Endodermal cell (in vitro differentiated cells): ENCODE data around the gene PLCH2. TPM values are rescaled to one million over a fixed set of nuclear protein-coding genes. Genes with fewer than 3 reads are reported as not detected.

Experiments used
- DNase-seq: peaks from one replicate; pipeline ENCODE4 v3.0.0-alpha.2; 2017
- H3K27ac ChIP-seq: 2 replicates; pipeline ENCODE4 v1.5.1; 2013; ENCODE audit warnings: mild to moderate bottlenecking, low read depth, low read length, moderate library complexity
- H3K27me3 ChIP-seq: 2 replicates; pipeline ENCODE4 v1.6.1; 2013; ENCODE audit warnings: mild to moderate bottlenecking, low read length, moderate library complexity; ENCODE audit not compliant: insufficient read depth, control insufficient read depth, poor library complexity, severe bottlenecking
- H3K36me3 ChIP-seq: 2 replicates; pipeline ENCODE4 v1.7.0; 2013; ENCODE audit warnings: mild to moderate bottlenecking, low read length, moderate library complexity; ENCODE audit not compliant: control insufficient read depth, insufficient read depth
- H3K4me1 ChIP-seq: one replicate; pipeline ENCODE4 v1.7.0; 2013; ENCODE audit warnings: low read length; ENCODE audit not compliant: control insufficient read depth, insufficient read depth
- H3K4me3 ChIP-seq: 2 replicates; pipeline ENCODE4 v1.5.1; 2013; ENCODE audit warnings: mild to moderate bottlenecking, low read length, moderate library complexity
- H3K9ac ChIP-seq: 2 replicates; pipeline ENCODE4 v1.6.1; 2013; ENCODE audit warnings: mild to moderate bottlenecking, low read length, moderate library complexity; ENCODE audit not compliant: poor library complexity, severe bottlenecking; ENCODE audit errors: extremely low read depth
- H3K9me3 ChIP-seq: 2 replicates; pipeline ENCODE4 v1.6.1; 2013; ENCODE audit warnings: mild to moderate bottlenecking, low read length, moderate library complexity; ENCODE audit not compliant: control insufficient read depth
- H3K27ac Mint-ChIP-seq: 2 replicates; pipeline ENCODE4 v1.8.0; 2020; ENCODE audit warnings: mixed read lengths
- H3K27me3 Mint-ChIP-seq: 2 replicates; pipeline ENCODE4 v1.8.0; 2021; ENCODE audit warnings: mild to moderate bottlenecking, mixed read lengths; ENCODE audit not compliant: insufficient read depth
- H3K36me3 Mint-ChIP-seq: 2 replicates; pipeline ENCODE4 v1.8.0; 2020; ENCODE audit warnings: low read depth, mixed read lengths
- H3K4me1 Mint-ChIP-seq: 2 replicates; pipeline ENCODE4 v1.8.0; 2020; ENCODE audit warnings: mixed read lengths
- H3K4me3 Mint-ChIP-seq: 2 replicates; pipeline ENCODE4 v1.8.0; 2020; ENCODE audit warnings: mild to moderate bottlenecking, moderate library complexity, mixed read lengths
- H3K9me3 Mint-ChIP-seq: 2 replicates; pipeline ENCODE4 v1.8.0; 2020; ENCODE audit warnings: mild to moderate bottlenecking, mixed read lengths
- CTCF ChIP-seq: fragments of 200-600 bp; sonication (generic); conservative IDR thresholded peaks from 2 replicates; pipeline ENCODE4 v1.5.0; 2021; ENCODE audit warnings: antibody characterized with exemption, mild to moderate bottlenecking
- WGBS, 2 experiments: methylation state at CpG; one replicate each; pipeline versions ENCODE4 v1.1.5 to v1.1.7; 2013; ENCODE audit warnings: missing lambda C conversion rate in 2 of 2, mixed read lengths in 1 of 2; ENCODE audit not compliant: insufficient coverage in 1 of 2, insufficient read length in 1 of 2; 5-methylcytosine and 5-hydroxymethylcytosine counted together
- total RNA-seq, 2 donors: library from RNA; stranded (reverse); fragmentation: NEBNext Ultra II Directional in 1 of 2; extraction: Animal tissue kit (Norgen Biotek cat#: 25700) in 1 of 2; gene quantifications; 2 replicates in 1 of 2; 3 replicates in 1 of 2; pipeline ENCODE4 v1.2.1, GENCODE V29; 2021

PLCH2 gene
- total RNA-seq, 2 donors from 2014 or later: 0.18 to 0.31 TPM

GRCh38 chr1:2483970-2484369, 7.9 kb downstream of the PLCH2 start:
- Histone ChIP-seq H3K9me3 (no peaks in the 10 kb centered on the region), H3K27ac (no peak overlapping the region), H3K27me3 (no peaks in the 10 kb centered on the region), H3K4me3 (no peak overlapping the region), H3K36me3 (no peaks in the 10 kb centered on the region), H3K9ac (no peak overlapping the region), H3K4me1 (no peaks in the 10 kb centered on the region)
- no peak for TF ChIP-seq CTCF
- WGBS, 2 experiments: 92% methylated on average over 13 of the region's 16 CpGs; no CpG with 5 or more reads in 1 of the 2 experiments
- Mint-ChIP-seq H3K4me1 (no peaks in the 10 kb centered on the region), H3K27ac (no peak overlapping the region), H3K27me3 (peaks cover 2% of the 10 kb centered on the region), H3K9me3 (peaks cover 7% of the 10 kb centered on the region), H3K36me3 (no peaks in the 10 kb centered on the region), H3K4me3 (no peak overlapping the region)
- DNase-seq: no peak

- no peaks in the 10 kb centered on the region for H3K36me3 ChIP-seq
- H3K27ac Mint-ChIP-seq: no peak overlapping the region
- H3K27ac ChIP-seq: no peak overlapping the region
- H3K9me3 Mint-ChIP-seq: peaks cover 10% of the 10 kb centered on the region
- no peak overlapping the region for H3K9ac ChIP-seq
- H3K4me1 Mint-ChIP-seq: no peaks in the 10 kb centered on the region
- H3K4me3 Mint-ChIP-seq: no peak overlapping the region
- no peak for TF ChIP-seq CTCF
- H3K27me3 ChIP-seq: no peaks in the 10 kb centered on the region
- 86 to 93% methylated on average over 1 to 4 of the region's 4 CpGs for WGBS, 2 experiments
- H3K36me3 Mint-ChIP-seq: no peaks in the 10 kb centered on the region
- no peaks in the 10 kb centered on the region for H3K4me1 ChIP-seq
- DNase-seq: no peak
- peaks cover 2% of the 10 kb centered on the region for H3K27me3 Mint-ChIP-seq
- H3K4me3 ChIP-seq: no peak overlapping the region
- no peaks in the 10 kb centered on the region for H3K9me3 ChIP-seq
Measured at GRCh38 chr1:2486041-2486440, 10.0 kb downstream of the PLCH2 start.

- TF ChIP-seq CTCF: no peak
Measured at GRCh38 chr1:2486558-2486957, 10.5 kb downstream of the PLCH2 start.

More at GRCh38 chr1:2486558-2486957, 10.5 kb downstream of the PLCH2 start:
- no peak overlapping the region for H3K9ac ChIP-seq
- H3K4me3 Mint-ChIP-seq: no peak overlapping the region
- no peaks in the 10 kb centered on the region for H3K4me1 Mint-ChIP-seq
- DNase-seq: no peak
- no peak overlapping the region for H3K4me3 ChIP-seq
- 86 to 89% methylated on average over 7 to 9 of the region's 9 CpGs for WGBS, 2 experiments
- H3K36me3 ChIP-seq: no peaks in the 10 kb centered on the region
- peaks cover 2% of the 10 kb centered on the region for H3K27me3 Mint-ChIP-seq
- no peak overlapping the region for H3K27ac Mint-ChIP-seq
- peaks cover 10% of the 10 kb centered on the region for H3K9me3 Mint-ChIP-seq
- H3K4me1 ChIP-seq: no peaks in the 10 kb centered on the region
- H3K9me3 ChIP-seq: no peaks in the 10 kb centered on the region
- no peaks in the 10 kb centered on the region for H3K27me3 ChIP-seq
- no peak overlapping the region for H3K27ac ChIP-seq
- no peaks in the 10 kb centered on the region for H3K36me3 Mint-ChIP-seq
